GM12878 (cell line): Measurements from ENCODE around the gene ISG15.

Source experiments
- BRCA1 ChIP-seq: IDR thresholded peaks from 2 replicates; pipeline ENCODE4 v1.6.1; 2011; ENCODE audit warnings: low read depth, low read length, improper control_type of control experiment
- HCFC1 ChIP-seq: fragments of 150-350 bp; IDR thresholded peaks from 2 replicates; pipeline ENCODE4 v1.6.1; 2014; ENCODE audit warnings: low read length
- JUNB ChIP-seq: IDR thresholded peaks from 2 replicates; pipeline ENCODE4 v1.6.1; 2016; ENCODE audit warnings: antibody characterized with exemption, mild to moderate bottlenecking
- MTA3 ChIP-seq: IDR thresholded peaks from 2 replicates; pipeline ENCODE4 v1.6.1; 2012; ENCODE audit warnings: low read length, inconsistent platforms, borderline replicate concordance
- MXI1 ChIP-seq: fragments of 150-350 bp; IDR thresholded peaks from 2 replicates; pipeline ENCODE4 v1.6.1; 2011; ENCODE audit warnings: low read depth, mild to moderate bottlenecking, inconsistent platforms, low read length, improper control_type of control experiment
- TCF3 ChIP-seq: IDR thresholded peaks from 2 replicates; pipeline ENCODE4 v1.6.1; 2012; ENCODE audit warnings: low read depth, mild to moderate bottlenecking, low read length, borderline replicate concordance; ENCODE audit not compliant: insufficient read depth
- ZNF207 ChIP-seq: fragments of 450-650 bp; IDR thresholded peaks from 2 replicates; pipeline ENCODE4 v1.6.1; 2014; ENCODE audit warnings: antibody characterized with exemption, mild to moderate bottlenecking, borderline replicate concordance
- ZNF384 ChIP-seq: IDR thresholded peaks from 2 replicates; pipeline ENCODE4 v1.6.1; 2012; ENCODE audit warnings: low read depth, mild to moderate bottlenecking, low read length, improper control_type of control experiment, borderline replicate concordance
- TF ChIP-seq, protein P1 (sequence below), 3 experiments: IDR thresholded peaks in 2 of 3; conservative IDR thresholded peaks in 1 of 3; 2 replicates each; pipeline ENCODE4 v1.5.1; 2011; ENCODE audit warnings: low read depth in 3 of 3, low read length in 3 of 3, mild to moderate bottlenecking in 3 of 3, control low read depth in 2 of 3, moderate library complexity in 2 of 3, inconsistent platforms in 1 of 3, mixed read lengths in 1 of 3; ENCODE audit not compliant: control insufficient read depth in 2 of 3, insufficient read depth in 1 of 3; ENCODE audit errors: extremely low read depth in 1 of 3
- TF ChIP-seq, protein P2 (sequence below): IDR thresholded peaks from 2 replicates; pipeline ENCODE4 v1.6.1; 2012; ENCODE audit warnings: low read depth, low read length, improper control_type of control experiment
- TF ChIP-seq, protein P3 (sequence below): IDR thresholded peaks from 2 replicates; pipeline ENCODE4 v1.6.1; 2011; ENCODE audit warnings: borderline replicate concordance, low read depth, mild to moderate bottlenecking, moderate library complexity, low read length; ENCODE audit not compliant: insufficient read depth, poor library complexity, severe bottlenecking
- TF ChIP-seq, protein P4 (sequence below): IDR thresholded peaks from 2 replicates; pipeline ENCODE4 v1.6.1; 2012; ENCODE audit warnings: mild to moderate bottlenecking, low read depth, low read length

DNA sequence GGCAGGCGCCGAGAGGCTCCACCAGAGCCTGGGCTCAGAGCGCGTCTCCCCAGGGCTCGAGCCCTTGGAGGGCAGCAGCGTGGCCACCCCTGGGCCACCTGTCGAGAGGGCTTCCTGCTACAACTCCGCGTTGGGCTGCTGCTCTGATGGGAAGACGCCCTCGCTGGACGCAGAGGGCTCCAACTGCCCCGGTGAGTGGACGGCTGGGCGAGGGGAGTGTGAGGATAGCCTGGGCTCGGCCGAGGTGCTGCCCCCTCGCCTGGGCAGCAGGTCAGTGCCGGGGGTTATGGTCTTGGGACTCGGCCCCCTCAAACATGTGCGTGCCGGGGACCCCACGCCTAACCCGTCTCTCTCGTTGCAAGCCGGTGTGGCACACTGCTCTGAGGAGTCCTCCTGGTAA, 33.5 kb downstream of the ISG15 start:
- TF ChIP-seq MTA3 (no peak), TCF3 (no peak), MXI1 (no peak), BRCA1 (no peak), JUNB (no peak), HCFC1 (no peak), ZNF384 (no peak), ZNF207 (no peak)
- TF ChIP-seq, protein P1, sequence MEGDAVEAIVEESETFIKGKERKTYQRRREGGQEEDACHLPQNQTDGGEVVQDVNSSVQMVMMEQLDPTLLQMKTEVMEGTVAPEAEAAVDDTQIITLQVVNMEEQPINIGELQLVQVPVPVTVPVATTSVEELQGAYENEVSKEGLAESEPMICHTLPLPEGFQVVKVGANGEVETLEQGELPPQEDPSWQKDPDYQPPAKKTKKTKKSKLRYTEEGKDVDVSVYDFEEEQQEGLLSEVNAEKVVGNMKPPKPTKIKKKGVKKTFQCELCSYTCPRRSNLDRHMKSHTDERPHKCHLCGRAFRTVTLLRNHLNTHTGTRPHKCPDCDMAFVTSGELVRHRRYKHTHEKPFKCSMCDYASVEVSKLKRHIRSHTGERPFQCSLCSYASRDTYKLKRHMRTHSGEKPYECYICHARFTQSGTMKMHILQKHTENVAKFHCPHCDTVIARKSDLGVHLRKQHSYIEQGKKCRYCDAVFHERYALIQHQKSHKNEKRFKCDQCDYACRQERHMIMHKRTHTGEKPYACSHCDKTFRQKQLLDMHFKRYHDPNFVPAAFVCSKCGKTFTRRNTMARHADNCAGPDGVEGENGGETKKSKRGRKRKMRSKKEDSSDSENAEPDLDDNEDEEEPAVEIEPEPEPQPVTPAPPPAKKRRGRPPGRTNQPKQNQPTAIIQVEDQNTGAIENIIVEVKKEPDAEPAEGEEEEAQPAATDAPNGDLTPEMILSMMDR (IDR thresholded peaks at IDR 0.05 in 2 of 3, conservative IDR thresholded peaks at IDR 0.05 in 1 of 3; ENCODE audit: control insufficient read depth in 2 of 3, extremely low read depth in 1 of 3, insufficient read depth in 1 of 3, low read depth in 3 of 3, low read length in 3 of 3), result no peak
- TF ChIP-seq, protein P2, sequence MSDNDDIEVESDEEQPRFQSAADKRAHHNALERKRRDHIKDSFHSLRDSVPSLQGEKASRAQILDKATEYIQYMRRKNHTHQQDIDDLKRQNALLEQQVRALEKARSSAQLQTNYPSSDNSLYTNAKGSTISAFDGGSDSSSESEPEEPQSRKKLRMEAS, result no peak
- TF ChIP-seq, protein P3, sequence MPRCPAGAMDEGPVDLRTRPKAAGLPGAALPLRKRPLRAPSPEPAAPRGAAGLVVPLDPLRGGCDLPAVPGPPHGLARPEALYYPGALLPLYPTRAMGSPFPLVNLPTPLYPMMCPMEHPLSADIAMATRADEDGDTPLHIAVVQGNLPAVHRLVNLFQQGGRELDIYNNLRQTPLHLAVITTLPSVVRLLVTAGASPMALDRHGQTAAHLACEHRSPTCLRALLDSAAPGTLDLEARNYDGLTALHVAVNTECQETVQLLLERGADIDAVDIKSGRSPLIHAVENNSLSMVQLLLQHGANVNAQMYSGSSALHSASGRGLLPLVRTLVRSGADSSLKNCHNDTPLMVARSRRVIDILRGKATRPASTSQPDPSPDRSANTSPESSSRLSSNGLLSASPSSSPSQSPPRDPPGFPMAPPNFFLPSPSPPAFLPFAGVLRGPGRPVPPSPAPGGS, result no peak
- TF ChIP-seq, protein P4, sequence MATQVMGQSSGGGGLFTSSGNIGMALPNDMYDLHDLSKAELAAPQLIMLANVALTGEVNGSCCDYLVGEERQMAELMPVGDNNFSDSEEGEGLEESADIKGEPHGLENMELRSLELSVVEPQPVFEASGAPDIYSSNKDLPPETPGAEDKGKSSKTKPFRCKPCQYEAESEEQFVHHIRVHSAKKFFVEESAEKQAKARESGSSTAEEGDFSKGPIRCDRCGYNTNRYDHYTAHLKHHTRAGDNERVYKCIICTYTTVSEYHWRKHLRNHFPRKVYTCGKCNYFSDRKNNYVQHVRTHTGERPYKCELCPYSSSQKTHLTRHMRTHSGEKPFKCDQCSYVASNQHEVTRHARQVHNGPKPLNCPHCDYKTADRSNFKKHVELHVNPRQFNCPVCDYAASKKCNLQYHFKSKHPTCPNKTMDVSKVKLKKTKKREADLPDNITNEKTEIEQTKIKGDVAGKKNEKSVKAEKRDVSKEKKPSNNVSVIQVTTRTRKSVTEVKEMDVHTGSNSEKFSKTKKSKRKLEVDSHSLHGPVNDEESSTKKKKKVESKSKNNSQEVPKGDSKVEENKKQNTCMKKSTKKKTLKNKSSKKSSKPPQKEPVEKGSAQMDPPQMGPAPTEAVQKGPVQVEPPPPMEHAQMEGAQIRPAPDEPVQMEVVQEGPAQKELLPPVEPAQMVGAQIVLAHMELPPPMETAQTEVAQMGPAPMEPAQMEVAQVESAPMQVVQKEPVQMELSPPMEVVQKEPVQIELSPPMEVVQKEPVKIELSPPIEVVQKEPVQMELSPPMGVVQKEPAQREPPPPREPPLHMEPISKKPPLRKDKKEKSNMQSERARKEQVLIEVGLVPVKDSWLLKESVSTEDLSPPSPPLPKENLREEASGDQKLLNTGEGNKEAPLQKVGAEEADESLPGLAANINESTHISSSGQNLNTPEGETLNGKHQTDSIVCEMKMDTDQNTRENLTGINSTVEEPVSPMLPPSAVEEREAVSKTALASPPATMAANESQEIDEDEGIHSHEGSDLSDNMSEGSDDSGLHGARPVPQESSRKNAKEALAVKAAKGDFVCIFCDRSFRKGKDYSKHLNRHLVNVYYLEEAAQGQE, result no peak
